ENCODE measurements around the gene MEGF11.

The MEGF11 gene

GRCh38 chr15:65916664-65917406 is 336.7 kb downstream of the MEGF11 start:
- no peaks in the 10 kb centered on the region for H3K9me3 ChIP-seq (ENCODE audit: control insufficient read depth, low read length)
- peaks cover 3% of the 10 kb centered on the region for H3K36me3 ChIP-seq (ENCODE audit: control insufficient read depth, insufficient read depth, low read length, severe bottlenecking)
- no peaks in the 10 kb centered on the region for H3K27me3 ChIP-seq (replicated peaks; ENCODE audit: control insufficient read depth, insufficient read depth, low read length)
- peak; percentile 83 for DNase-seq (ENCODE audit: low read depth)
- H3K9ac ChIP-seq (ENCODE audit: low read length): no peak overlapping the region
- peaks cover 52% of the 10 kb centered on the region for H3K4me1 ChIP-seq (ENCODE audit: control insufficient read depth, insufficient read depth, low read length)
- peak overlapping the region; percentile 38 for H3K4me3 ChIP-seq (ENCODE audit: low read length)

DNA sequence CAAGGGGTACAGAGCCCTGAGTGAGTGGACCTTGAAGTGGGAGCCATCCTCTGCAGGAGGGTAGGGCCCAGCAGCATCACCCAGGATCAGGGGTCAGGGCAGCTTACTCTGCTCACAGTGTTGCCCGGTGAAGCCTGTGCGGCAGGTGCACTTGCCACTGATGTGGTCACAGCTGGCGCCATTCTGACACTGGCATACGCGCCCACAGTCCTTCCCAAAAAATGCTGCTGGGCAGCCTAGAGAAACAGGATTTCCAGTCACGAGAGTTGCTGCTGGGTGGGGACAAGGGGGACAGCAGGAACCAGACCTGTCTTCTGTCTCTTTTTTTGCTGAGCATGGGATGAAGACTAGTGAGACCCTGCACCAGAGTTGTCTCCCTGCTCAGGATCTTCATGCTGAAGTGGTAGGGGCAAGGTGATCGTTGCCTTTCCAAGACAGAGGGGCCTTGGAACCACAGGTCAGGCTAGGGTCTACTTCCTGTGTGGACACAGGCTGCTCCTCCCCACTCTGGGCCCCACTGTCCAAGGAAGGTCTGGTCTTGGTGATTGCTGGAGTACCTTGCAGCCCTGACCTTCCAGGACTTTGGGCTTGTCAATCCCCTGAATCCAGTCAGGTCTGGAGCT is 337.4 kb downstream of the MEGF11 start:
- Histone ChIP-seq H3K9me3 (ENCODE audit: control insufficient read depth, low read length) (no peaks in the 10 kb centered on the region), H3K27me3 (replicated peaks; ENCODE audit: control insufficient read depth, insufficient read depth, low read length) (no peaks in the 10 kb centered on the region), H3K9ac (ENCODE audit: low read length) (no peak overlapping the region), H3K4me3 (ENCODE audit: low read length) (no peak overlapping the region), H3K36me3 (ENCODE audit: control insufficient read depth, insufficient read depth, low read length, severe bottlenecking) (peaks cover 4% of the 10 kb centered on the region), H3K4me1 (ENCODE audit: control insufficient read depth, insufficient read depth, low read length) (peaks cover 49% of the 10 kb centered on the region)
- no peak for DNase-seq (ENCODE audit: low read depth)

GRCh38 chr15:65914981-65915925 is 338.3 kb downstream of the MEGF11 start:
- no peak for DNase-seq (ENCODE audit: low read depth)
- H3K9me3 ChIP-seq (ENCODE audit: control insufficient read depth, low read length): no peaks in the 10 kb centered on the region
- peaks cover 13% of the 10 kb centered on the region for H3K36me3 ChIP-seq (ENCODE audit: control insufficient read depth, insufficient read depth, low read length, severe bottlenecking)
- no peaks in the 10 kb centered on the region for H3K27me3 ChIP-seq (replicated peaks; ENCODE audit: control insufficient read depth, insufficient read depth, low read length)
- H3K4me1 ChIP-seq (ENCODE audit: control insufficient read depth, insufficient read depth, low read length): peaks cover 40% of the 10 kb centered on the region
- no peak overlapping the region for H3K4me3 ChIP-seq (ENCODE audit: low read length)
- no peak overlapping the region for H3K9ac ChIP-seq (ENCODE audit: low read length)

DNA sequence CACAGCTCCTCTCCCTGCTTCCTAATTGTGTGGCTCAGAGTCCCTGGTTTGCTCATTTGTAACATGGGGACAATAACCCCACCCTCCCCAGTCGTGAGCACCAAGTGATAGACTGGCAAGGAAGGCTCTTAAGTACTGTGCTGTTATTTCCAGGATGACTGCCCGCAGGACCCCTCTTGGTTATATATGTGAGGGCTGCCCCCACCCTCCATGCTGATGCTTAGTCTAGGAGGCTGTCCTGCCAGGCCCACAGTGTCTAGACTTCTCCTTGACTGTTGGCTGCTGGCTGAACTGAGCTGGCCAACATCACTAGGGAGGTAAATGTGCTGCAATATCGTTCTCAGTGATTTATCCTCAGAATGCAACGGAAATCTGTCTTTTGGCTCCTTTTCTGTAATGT is 339.2 kb downstream of the MEGF11 start:
- no peak overlapping the region for H3K9ac ChIP-seq (ENCODE audit: low read length)
- H3K4me1 ChIP-seq (ENCODE audit: control insufficient read depth, insufficient read depth, low read length): peaks cover 36% of the 10 kb centered on the region
- H3K9me3 ChIP-seq (ENCODE audit: control insufficient read depth, low read length): no peaks in the 10 kb centered on the region
- H3K27me3 ChIP-seq (replicated peaks; ENCODE audit: control insufficient read depth, insufficient read depth, low read length): no peaks in the 10 kb centered on the region
- H3K36me3 ChIP-seq (ENCODE audit: control insufficient read depth, insufficient read depth, low read length, severe bottlenecking): peaks cover 18% of the 10 kb centered on the region
- no peak for DNase-seq (ENCODE audit: low read depth)
- no peak overlapping the region for H3K4me3 ChIP-seq (ENCODE audit: low read length)

DNA sequence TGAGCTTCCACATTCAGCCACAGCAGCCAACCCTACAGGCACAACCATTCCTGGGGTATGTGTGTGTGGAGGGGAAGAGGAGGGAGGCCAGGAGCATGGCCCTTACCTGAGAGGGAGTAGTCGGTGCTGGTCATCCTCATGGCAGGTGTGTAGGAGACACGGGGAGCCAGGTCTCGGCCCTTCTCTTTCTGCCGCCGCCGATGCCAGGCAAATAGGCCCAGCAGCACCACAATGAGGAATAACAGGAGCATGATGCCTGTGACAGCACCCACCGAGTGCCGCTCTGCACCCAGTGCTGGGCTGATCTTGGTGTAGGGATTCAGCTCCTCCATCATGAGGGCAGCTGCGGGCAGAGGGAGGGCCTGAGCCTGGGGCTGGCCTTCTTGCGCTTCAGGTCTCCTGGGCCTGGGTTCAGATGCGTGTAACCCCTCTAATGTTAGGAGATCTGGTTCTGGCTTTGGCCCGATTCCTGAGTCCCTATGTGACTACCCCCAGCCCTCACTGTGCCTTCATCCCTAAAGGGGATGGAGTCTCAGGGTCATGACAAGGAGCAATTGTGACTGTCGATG is 339.8 kb downstream of the MEGF11 start:
- peaks cover 35% of the 10 kb centered on the region for H3K4me1 ChIP-seq (ENCODE audit: control insufficient read depth, insufficient read depth, low read length)
- no peak overlapping the region for H3K4me3 ChIP-seq (ENCODE audit: low read length)
- no peaks in the 10 kb centered on the region for H3K27me3 ChIP-seq (replicated peaks; ENCODE audit: control insufficient read depth, insufficient read depth, low read length)
- H3K9ac ChIP-seq (ENCODE audit: low read length): no peak overlapping the region
- H3K36me3 ChIP-seq (ENCODE audit: control insufficient read depth, insufficient read depth, low read length, severe bottlenecking): peaks cover 18% of the 10 kb centered on the region
- no peak for DNase-seq (ENCODE audit: low read depth)
- no peaks in the 10 kb centered on the region for H3K9me3 ChIP-seq (ENCODE audit: control insufficient read depth, low read length)

GRCh38 chr15:65912235-65912634 is 341.3 kb downstream of the MEGF11 start:
- Histone ChIP-seq H3K27me3 (replicated peaks; ENCODE audit: control insufficient read depth, insufficient read depth, low read length) (no peaks in the 10 kb centered on the region), H3K4me1 (ENCODE audit: control insufficient read depth, insufficient read depth, low read length) (peaks cover 21% of the 10 kb centered on the region), H3K9me3 (ENCODE audit: control insufficient read depth, low read length) (no peaks in the 10 kb centered on the region), H3K9ac (ENCODE audit: low read length) (no peak overlapping the region), H3K36me3 (ENCODE audit: control insufficient read depth, insufficient read depth, low read length, severe bottlenecking) (peaks cover 29% of the 10 kb centered on the region), H3K4me3 (ENCODE audit: low read length) (no peak overlapping the region)
- no peak for DNase-seq (ENCODE audit: low read depth)

DNA sequence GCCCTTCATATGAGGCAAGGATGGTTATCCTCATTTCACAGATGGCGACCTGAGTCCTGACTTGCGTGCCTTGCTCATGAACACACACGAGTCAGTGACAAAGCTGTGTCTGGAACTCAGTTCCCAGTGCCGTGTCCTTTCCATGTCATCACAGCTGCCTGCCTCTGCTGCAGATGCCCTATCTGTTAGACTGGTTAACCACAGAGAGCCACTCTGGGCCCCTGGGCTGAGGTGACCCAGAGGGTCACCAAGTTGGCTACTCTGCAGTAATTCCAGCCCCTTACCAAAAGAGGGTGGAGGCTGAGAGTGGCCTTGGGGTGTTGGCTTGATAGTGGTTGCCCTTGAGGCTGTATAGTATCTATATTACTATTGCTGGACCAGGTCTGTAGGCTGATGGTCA is 343.2 kb downstream of the MEGF11 start:
- H3K27me3 ChIP-seq (replicated peaks; ENCODE audit: control insufficient read depth, insufficient read depth, low read length): no peaks in the 10 kb centered on the region
- H3K9ac ChIP-seq (ENCODE audit: low read length): no peak overlapping the region
- H3K4me3 ChIP-seq (ENCODE audit: low read length): no peak overlapping the region
- no peak for DNase-seq (ENCODE audit: low read depth)
- peaks cover 41% of the 10 kb centered on the region for H3K36me3 ChIP-seq (ENCODE audit: control insufficient read depth, insufficient read depth, low read length, severe bottlenecking)
- H3K4me1 ChIP-seq (ENCODE audit: control insufficient read depth, insufficient read depth, low read length): peaks cover 9% of the 10 kb centered on the region
- H3K9me3 ChIP-seq (ENCODE audit: control insufficient read depth, low read length): no peaks in the 10 kb centered on the region

- Histone ChIP-seq H3K4me1 (ENCODE audit: control insufficient read depth, insufficient read depth, low read length) (peaks cover 8% of the 10 kb centered on the region), H3K9ac (ENCODE audit: low read length) (no peak overlapping the region), H3K4me3 (ENCODE audit: low read length) (no peak overlapping the region), H3K27me3 (replicated peaks; ENCODE audit: control insufficient read depth, insufficient read depth, low read length) (no peaks in the 10 kb centered on the region), H3K9me3 (ENCODE audit: control insufficient read depth, low read length) (no peaks in the 10 kb centered on the region), H3K36me3 (ENCODE audit: control insufficient read depth, insufficient read depth, low read length, severe bottlenecking) (peaks cover 42% of the 10 kb centered on the region)
- no peak for DNase-seq (ENCODE audit: low read depth)
Observed at GRCh38 chr15:65909831-65910230, 343.7 kb downstream of the MEGF11 start.

DNA sequence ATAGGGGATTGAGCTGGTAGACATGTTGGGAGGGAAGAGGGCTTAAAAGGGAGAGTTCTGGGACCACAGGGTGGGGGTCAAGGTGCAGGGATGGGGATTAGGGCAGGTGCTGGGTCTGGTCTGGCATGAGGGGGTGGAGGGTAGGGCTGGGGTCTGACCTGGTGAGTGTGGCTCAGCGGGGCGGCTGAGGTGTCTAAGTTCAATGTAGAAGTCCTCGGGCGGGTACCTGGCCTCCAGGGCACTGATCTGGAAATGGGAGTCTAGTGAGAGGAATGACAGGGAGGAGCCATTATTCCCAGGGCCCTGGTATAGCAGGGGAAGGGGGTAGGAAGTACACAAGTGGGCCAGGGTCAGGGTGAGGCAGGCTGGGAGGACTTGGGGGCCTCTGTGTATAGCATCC is 344.7 kb downstream of the MEGF11 start:
- Histone ChIP-seq H3K27me3 (replicated peaks; ENCODE audit: control insufficient read depth, insufficient read depth, low read length) (no peaks in the 10 kb centered on the region), H3K36me3 (ENCODE audit: control insufficient read depth, insufficient read depth, low read length, severe bottlenecking) (peaks cover 42% of the 10 kb centered on the region), H3K9ac (ENCODE audit: low read length) (no peak overlapping the region), H3K4me3 (ENCODE audit: low read length) (no peak overlapping the region), H3K9me3 (ENCODE audit: control insufficient read depth, low read length) (no peaks in the 10 kb centered on the region), H3K4me1 (ENCODE audit: control insufficient read depth, insufficient read depth, low read length) (peaks cover 8% of the 10 kb centered on the region)
- DNase-seq (ENCODE audit: low read depth): no peak

DNA sequence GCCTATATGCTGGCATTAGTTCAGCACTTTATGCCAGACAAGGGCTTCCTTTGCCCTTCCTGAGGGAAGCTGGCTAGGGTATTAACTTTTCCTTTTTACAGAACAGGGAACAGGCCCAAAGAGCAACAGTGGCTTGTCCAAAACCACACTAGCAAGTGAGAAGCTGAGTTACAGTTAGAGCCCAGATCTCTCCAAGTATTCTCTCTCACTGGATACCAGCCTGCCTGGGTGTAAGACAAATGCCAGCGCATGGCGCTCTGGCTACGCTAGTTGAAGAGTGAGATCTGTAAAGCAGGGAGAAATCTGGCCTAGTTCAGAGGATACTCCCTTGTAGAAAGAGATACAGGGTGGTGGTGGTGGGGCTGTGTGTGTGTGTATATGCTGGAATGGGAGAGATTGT is 345.9 kb downstream of the MEGF11 start:
- no peaks in the 10 kb centered on the region for H3K9me3 ChIP-seq (ENCODE audit: control insufficient read depth, low read length)
- no peak overlapping the region for H3K9ac ChIP-seq (ENCODE audit: low read length)
- H3K4me1 ChIP-seq (ENCODE audit: control insufficient read depth, insufficient read depth, low read length): peaks cover 20% of the 10 kb centered on the region
- H3K27me3 ChIP-seq (replicated peaks; ENCODE audit: control insufficient read depth, insufficient read depth, low read length): no peaks in the 10 kb centered on the region
- DNase-seq (ENCODE audit: low read depth): no peak
- H3K36me3 ChIP-seq (ENCODE audit: control insufficient read depth, insufficient read depth, low read length, severe bottlenecking): peaks cover 42% of the 10 kb centered on the region
- H3K4me3 ChIP-seq (ENCODE audit: low read length): no peak overlapping the region

- Histone ChIP-seq H3K36me3 (ENCODE audit: control insufficient read depth, insufficient read depth, low read length, severe bottlenecking) (peaks cover 48% of the 10 kb centered on the region), H3K27me3 (replicated peaks; ENCODE audit: control insufficient read depth, insufficient read depth, low read length) (no peaks in the 10 kb centered on the region)
- DNase-seq (ENCODE audit: low read depth): no peak
Observed at GRCh38 chr15:65906396-65906795, 347.2 kb downstream of the MEGF11 start.

More at GRCh38 chr15:65906396-65906795, 347.2 kb downstream of the MEGF11 start:
- no peaks in the 10 kb centered on the region for H3K9me3 ChIP-seq (ENCODE audit: control insufficient read depth, low read length)
- no peak overlapping the region for H3K9ac ChIP-seq (ENCODE audit: low read length)
- H3K4me3 ChIP-seq (ENCODE audit: low read length): no peak overlapping the region
- peaks cover 20% of the 10 kb centered on the region for H3K4me1 ChIP-seq (ENCODE audit: control insufficient read depth, insufficient read depth, low read length)
